ENCODE measurements around the gene RPN2. TPM values are rescaled to one million over a fixed set of nuclear protein-coding genes. Genes with fewer than 3 reads are reported as not detected.

Gene RPN2
- total RNA-seq, 1 experiment from 2014 or later: 226 TPM

DNA sequence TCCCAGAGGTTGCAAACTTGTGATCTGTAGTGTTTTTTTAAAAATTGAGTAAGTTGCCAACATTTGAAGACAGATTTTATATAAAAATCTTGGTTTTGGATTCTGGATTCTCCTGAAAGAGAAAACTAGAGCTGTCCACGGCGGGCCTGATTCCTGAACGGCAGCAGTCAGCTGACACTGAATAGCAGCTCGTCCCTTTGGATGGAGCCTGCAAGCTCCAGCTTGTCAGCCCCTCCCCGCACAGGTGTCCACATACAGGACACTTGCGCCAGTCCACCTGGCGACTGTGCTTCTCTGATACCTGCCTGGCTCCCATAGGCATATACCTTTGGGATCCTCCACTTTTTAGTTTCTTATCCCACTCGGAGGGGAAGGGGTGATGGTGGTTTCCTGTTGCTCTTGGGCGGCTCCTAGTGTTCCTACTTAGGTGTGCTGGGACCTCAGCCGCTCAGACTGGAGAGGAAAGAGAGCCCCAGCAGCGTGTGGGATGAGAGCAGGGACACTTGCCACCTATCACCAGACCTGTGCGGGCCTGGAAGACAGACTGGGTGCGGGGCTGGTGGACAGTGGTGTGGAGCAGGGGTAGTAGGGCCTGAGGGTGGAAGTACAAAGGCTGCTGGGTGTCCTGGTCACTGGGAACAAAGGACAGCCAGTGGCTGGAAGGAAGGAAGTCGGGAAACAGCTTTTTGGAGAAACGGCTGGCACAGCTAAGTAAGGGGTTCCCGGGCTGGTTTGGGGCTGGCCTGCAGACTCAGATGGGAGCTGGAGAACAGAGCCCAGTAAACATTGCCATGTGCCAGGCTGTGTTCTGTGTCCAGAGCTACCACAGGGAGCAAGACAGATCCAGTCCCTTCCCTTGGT, 64.2 kb downstream of the RPN2 start:
- H3K27me3 Mint-ChIP-seq (ENCODE audit: insufficient read depth, unreplicated experiment): no peaks in the 10 kb centered on the region
- peak overlapping the region; percentile 52 for H3K27ac Mint-ChIP-seq (ENCODE audit: low read depth, unreplicated experiment)
- intact Hi-C loops (cut with micrococcal nuclease): no loop called here
- no peak for DNase-seq (ENCODE audit: unreplicated experiment)
- no peak for TF ChIP-seq CTCF (IDR thresholded peaks at IDR 0.05; ENCODE audit: unreplicated experiment)
- H3K4me3 Mint-ChIP-seq (ENCODE audit: unreplicated experiment): no peak overlapping the region
- POLR2A ChIA-PET: interaction anchor here (0.6 to 0.7 kb wide), 2 partner anchors 13 to 20 kb away, joined by 3 read pairs; no protein-coding TSS in a partner anchor
- H3K36me3 Mint-ChIP-seq (ENCODE audit: insufficient read depth, unreplicated experiment): peaks cover 58% of the 10 kb centered on the region
- no peaks in the 10 kb centered on the region for H3K9me3 Mint-ChIP-seq (ENCODE audit: unreplicated experiment)
- no TSS peak for BruUV-seq (replicated peaks)
- no peaks in the 10 kb centered on the region for H3K4me1 Mint-ChIP-seq (ENCODE audit: insufficient read depth, unreplicated experiment)
- CTCF ChIA-PET: interaction anchor here (0.5 to 0.9 kb wide), 5 partner anchors 14 to 862 kb away, joined by 3 to 4 read pairs (median 4); no protein-coding TSS in a partner anchor

DNA sequence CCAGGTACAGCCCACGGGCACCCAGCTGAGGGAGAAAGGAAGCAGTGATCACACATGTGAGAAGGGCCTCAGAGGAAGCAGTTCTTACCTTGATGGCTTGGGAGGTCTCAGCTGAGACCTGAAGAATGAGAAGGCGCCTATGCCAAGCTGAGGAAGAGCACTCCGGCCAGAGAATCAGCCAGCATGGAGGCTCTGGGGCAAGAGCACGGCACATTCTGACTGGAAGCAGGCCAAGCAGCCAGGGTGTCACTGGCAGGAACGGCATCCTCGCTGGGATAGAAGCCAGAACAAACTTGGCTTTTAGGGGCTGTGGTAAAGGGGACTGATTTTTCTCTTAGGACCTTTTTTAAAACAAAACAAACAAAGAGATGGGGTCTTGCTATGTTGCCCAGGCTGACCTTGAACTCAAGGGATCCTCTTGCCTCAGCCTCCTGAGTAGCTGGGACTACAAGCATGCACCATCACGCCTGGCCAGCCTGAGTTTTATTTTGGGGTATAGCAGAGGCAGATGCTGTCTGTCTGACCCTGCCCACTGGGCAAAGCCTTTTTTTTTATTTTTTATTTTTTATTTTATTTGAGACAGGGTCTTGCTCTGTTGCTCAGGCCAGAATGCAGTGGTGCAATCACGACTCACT, 64.9 kb downstream of the RPN2 start:
- H3K9me3 Mint-ChIP-seq (ENCODE audit: unreplicated experiment): no peaks in the 10 kb centered on the region
- H3K36me3 Mint-ChIP-seq (ENCODE audit: insufficient read depth, unreplicated experiment): peaks cover 50% of the 10 kb centered on the region
- intact Hi-C loops (cut with micrococcal nuclease): no loop called here
- H3K27me3 Mint-ChIP-seq (ENCODE audit: insufficient read depth, unreplicated experiment): no peaks in the 10 kb centered on the region
- no TSS peak for BruUV-seq (replicated peaks)
- ChIA-PET CTCF (interaction anchor here (0.5 to 0.8 kb wide), 3 partner anchors 15 to 54 kb away, joined by 3 to 4 read pairs (median 4); no protein-coding TSS in a partner anchor), POLR2A (interaction anchor here (0.9 kb wide), 1 partner anchor 65 kb away, joined by 3 read pairs; the partner anchor contains the start of genes MROH8 and RPN2)
- DNase-seq (ENCODE audit: unreplicated experiment): no peak
- H3K27ac Mint-ChIP-seq (ENCODE audit: low read depth, unreplicated experiment): peak overlapping the region; percentile 52
- no peak overlapping the region for H3K4me3 Mint-ChIP-seq (ENCODE audit: unreplicated experiment)
- H3K4me1 Mint-ChIP-seq (ENCODE audit: insufficient read depth, unreplicated experiment): no peaks in the 10 kb centered on the region
- TF ChIP-seq CTCF (IDR thresholded peaks at IDR 0.05; ENCODE audit: unreplicated experiment): no peak

DNA sequence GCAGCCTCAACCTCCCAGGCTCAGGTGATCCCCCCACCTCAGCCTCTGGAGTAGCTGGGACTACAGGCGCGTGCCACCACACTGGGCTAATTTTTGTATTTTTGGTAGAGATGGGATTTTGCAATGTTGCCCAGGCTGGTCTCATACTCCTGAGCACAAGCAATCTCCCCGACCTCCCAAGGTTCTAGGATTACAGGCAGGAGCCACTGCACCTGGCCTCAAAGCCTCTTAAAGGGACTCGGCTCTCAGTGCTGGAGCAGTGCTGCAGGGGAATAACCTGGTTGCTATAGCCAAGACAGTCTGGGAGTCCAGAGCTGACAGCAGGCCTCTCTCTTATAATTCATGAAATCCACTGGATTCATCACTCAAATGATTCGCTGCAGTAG, 65.4 kb downstream of the RPN2 start:
- TF ChIP-seq CTCF (IDR thresholded peaks at IDR 0.05; ENCODE audit: unreplicated experiment): no peak
- BruUV-seq (replicated peaks): no TSS peak
- H3K4me1 Mint-ChIP-seq (ENCODE audit: insufficient read depth, unreplicated experiment): no peaks in the 10 kb centered on the region
- no peaks in the 10 kb centered on the region for H3K9me3 Mint-ChIP-seq (ENCODE audit: unreplicated experiment)
- DNase-seq (ENCODE audit: unreplicated experiment): no peak
- ChIA-PET POLR2A (interaction anchor here (0.9 kb wide), 1 partner anchor 66 kb away, joined by 3 read pairs; the partner anchor contains the start of genes MROH8 and RPN2), CTCF (interaction anchor here (0.5 to 1.1 kb wide), 2 partner anchors 245 to 290 kb away, joined by 3 read pairs; no protein-coding TSS in a partner anchor)
- no peak overlapping the region for H3K27ac Mint-ChIP-seq (ENCODE audit: low read depth, unreplicated experiment)
- peaks cover 45% of the 10 kb centered on the region for H3K36me3 Mint-ChIP-seq (ENCODE audit: insufficient read depth, unreplicated experiment)
- H3K27me3 Mint-ChIP-seq (ENCODE audit: insufficient read depth, unreplicated experiment): no peaks in the 10 kb centered on the region
- intact Hi-C loops (cut with micrococcal nuclease): no loop called here
- H3K4me3 Mint-ChIP-seq (ENCODE audit: unreplicated experiment): no peak overlapping the region
